Prostate gland (tissue), 2 donors: ENCODE measurements around the gene GRHPR. TPM values are rescaled to one million over a fixed set of nuclear protein-coding genes. Genes with fewer than 3 reads are reported as not detected.

ENCODE experiments used
- DNase-seq: peaks from one replicate; pipeline ENCODE4 v3.0.0-alpha.2; 2019; ENCODE audit warnings: low spot score
- H3K27ac ChIP-seq, 2 donors: fragments of 200-600 bp; sonication (generic); 2 replicates each; pipeline ENCODE4 v1.5.1; 2017 to 2019
- H3K27me3 ChIP-seq: fragments of 200-600 bp; sonication (generic); replicated peaks from 2 replicates; pipeline ENCODE4 v1.5.1; 2019; ENCODE audit not compliant: insufficient read depth
- H3K36me3 ChIP-seq, 2 donors: fragments of 200-600 bp; sonication (generic); 1 replicate in 1 of 2; 2 replicates in 1 of 2; pipeline versions ENCODE4 v1.5.1 to v1.8.1; 2017 to 2019
- H3K4me1 ChIP-seq: fragments of 200-600 bp; sonication (generic); replicated peaks from 2 replicates; pipeline ENCODE4 v1.5.1; 2019
- H3K4me3 ChIP-seq, 2 donors: fragments of 200-600 bp; sonication (generic); 2 replicates each; pipeline ENCODE4 v1.5.1; 2017 to 2019
- H3K9me3 ChIP-seq: fragments of 200-600 bp; sonication (generic); 2 replicates; pipeline ENCODE4 v1.5.1; 2017
- CTCF ChIP-seq, 4 experiments: fragments of 200-600 bp in 2 of 4; fragments of 450-650 bp in 2 of 4; sonication (generic) in 2 of 4; IDR thresholded peaks; 1 replicate in 3 of 4; 2 replicates in 1 of 4; pipeline ENCODE4 v1.5.1; 2016 to 2019; ENCODE audit warnings: antibody characterized with exemption in 4 of 4, mild to moderate bottlenecking in 2 of 4, moderate library complexity in 2 of 4
- POLR2A ChIP-seq: fragments of 450-650 bp; IDR thresholded peaks from one replicate; pipeline ENCODE4 v1.6.1; 2016; ENCODE audit warnings: antibody characterized with exemption, mild to moderate bottlenecking
- POLR2AphosphoS5 ChIP-seq: sonication (generic); formaldehyde crosslinking; IDR thresholded peaks from one replicate; pipeline ENCODE4 v1.6.1; 2017; ENCODE audit warnings: antibody characterized with exemption
- whole genome bisulfite sequencing: methylation state at CpG from one replicate; pipeline ENCODE4 v1.1.5; 2018; 5-methylcytosine and 5-hydroxymethylcytosine counted together
- intact Hi-C: fragments of 100-400 bp; cut with DNase I; formaldehyde crosslinking; loops from one replicate; pipeline ENCODE4 v1.14.2; 2022
- total RNA-seq, 2 donors: library from RNA; depleted of rRNA; stranded (reverse); fragments of >200 nt; gene quantifications; one replicate each; pipeline ENCODE4 v1.1.0, GENCODE V29; 2016

The GRHPR gene
- total RNA-seq, 2 donors from 2014 or later: 191 to 275 TPM

- TF ChIP-seq POLR2A (no peak), CTCF (IDR thresholded peaks at IDR 0.05) (no peak), POLR2AphosphoS5 (no peak)
- no peaks in the 10 kb centered on the region for H3K9me3 ChIP-seq
- H3K36me3 ChIP-seq: no peaks in the 10 kb centered on the region
- H3K27me3 ChIP-seq: no peaks in the 10 kb centered on the region
- no peak overlapping the region for H3K27ac ChIP-seq
- 98% methylated on average over 4 of the region's 4 CpGs for WGBS
- no peak for DNase-seq
- H3K4me1 ChIP-seq: no peaks in the 10 kb centered on the region
- no peak overlapping the region for H3K4me3 ChIP-seq
- intact Hi-C loops: loop anchor here (10.0 kb wide), 1 partner anchor 51 kb away; the partner anchor contains the start of gene ZBTB5
Observed at GRCh38 chr9:37413311-37413710, 9.2 kb upstream of the GRHPR start.

- Histone ChIP-seq H3K36me3 (no peaks in the 10 kb centered on the region), H3K4me1 (no peaks in the 10 kb centered on the region), H3K9me3 (no peaks in the 10 kb centered on the region), H3K4me3 (no peak overlapping the region), H3K27ac (no peak overlapping the region), H3K27me3 (no peaks in the 10 kb centered on the region)
- no peak for TF ChIP-seq CTCF (IDR thresholded peaks at IDR 0.05)
- TF ChIP-seq POLR2A: no peak
- TF ChIP-seq POLR2AphosphoS5: no peak
- no peak for DNase-seq
- WGBS: 81% methylated on average over 10 of the region's 10 CpGs
- intact Hi-C loops: loop anchor here (10.0 kb wide), 1 partner anchor 50 kb away; the partner anchor contains the start of gene ZBTB5
Observed at GRCh38 chr9:37414503-37414943, 8.0 kb upstream of the GRHPR start.

GRCh38 chr9:37415011-37415719 is 7.3 kb upstream of the GRHPR start:
- TF ChIP-seq POLR2A (no peak), POLR2AphosphoS5 (peak; percentile 59), CTCF (IDR thresholded peaks at IDR 0.05) (peak; percentile 59 to 81 (median 71))
- 26% methylated on average over 22 of the region's 22 CpGs for WGBS
- DNase-seq: peak; percentile 56
- no peak overlapping the region for H3K27ac ChIP-seq
- no peaks in the 10 kb centered on the region for H3K36me3 ChIP-seq
- intact Hi-C loops: loop anchor here (5.0 to 10.0 kb wide), 2 partner anchors 50 to 67 kb away; partner anchors contain the start of gene ZBTB5
- H3K9me3 ChIP-seq: no peaks in the 10 kb centered on the region
- no peak overlapping the region for H3K4me3 ChIP-seq
- H3K27me3 ChIP-seq: no peaks in the 10 kb centered on the region
- no peaks in the 10 kb centered on the region for H3K4me1 ChIP-seq

GRCh38 chr9:37417252-37417803 is 5.2 kb upstream of the GRHPR start:
- no peaks in the 10 kb centered on the region for H3K4me1 ChIP-seq
- TF ChIP-seq CTCF (IDR thresholded peaks at IDR 0.05): no peak
- no peak for TF ChIP-seq POLR2A
- TF ChIP-seq POLR2AphosphoS5: no peak
- H3K27me3 ChIP-seq: no peaks in the 10 kb centered on the region
- intact Hi-C loops: loop anchor here (5.0 to 10.0 kb wide), 2 partner anchors 47 to 65 kb away; partner anchors contain the start of gene ZBTB5
- H3K27ac ChIP-seq: no peak overlapping the region
- H3K9me3 ChIP-seq: no peaks in the 10 kb centered on the region
- H3K36me3 ChIP-seq: no peaks in the 10 kb centered on the region
- DNase-seq: no peak
- no peak overlapping the region for H3K4me3 ChIP-seq
- 85% methylated on average over 6 of the region's 9 CpGs for WGBS
